ENCODE results near the gene SCUBE1. TPM values are rescaled to one million over a fixed set of nuclear protein-coding genes. Genes with fewer than 3 reads are reported as not detected.

SCUBE1 gene
- total and polyA plus RNA-seq, 8 donors: 0.31 to 8.0 (median 1.8) TPM

DNA sequence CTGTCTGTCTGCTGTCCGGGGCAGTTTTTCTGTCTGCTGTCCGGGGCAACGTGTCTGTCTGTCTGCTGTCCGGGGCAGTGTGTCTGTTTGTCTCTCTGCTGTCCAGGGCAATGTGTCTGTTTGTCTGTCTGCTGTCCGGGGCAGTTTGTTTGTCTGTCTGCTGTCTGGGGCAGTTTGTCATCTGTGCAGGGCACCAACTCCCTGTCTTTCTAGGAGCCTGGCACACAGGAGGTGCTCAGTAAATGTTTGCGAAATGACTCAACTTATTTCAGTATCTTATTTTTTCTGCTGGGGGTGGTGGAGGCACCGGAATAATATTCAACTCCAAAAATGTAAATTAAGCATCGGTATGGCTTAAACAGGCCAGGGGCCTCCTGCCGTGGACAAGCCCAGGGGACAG, 144.2 kb downstream of the SCUBE1 start:
- TF ChIP-seq POLR2A (IDR thresholded peaks at IDR 0.05) (no peak), POLR2AphosphoS5 (IDR thresholded peaks at IDR 0.05) (no peak), EP300 (IDR thresholded peaks at IDR 0.05) (no peak)
- TF ChIP-seq, protein P1, sequence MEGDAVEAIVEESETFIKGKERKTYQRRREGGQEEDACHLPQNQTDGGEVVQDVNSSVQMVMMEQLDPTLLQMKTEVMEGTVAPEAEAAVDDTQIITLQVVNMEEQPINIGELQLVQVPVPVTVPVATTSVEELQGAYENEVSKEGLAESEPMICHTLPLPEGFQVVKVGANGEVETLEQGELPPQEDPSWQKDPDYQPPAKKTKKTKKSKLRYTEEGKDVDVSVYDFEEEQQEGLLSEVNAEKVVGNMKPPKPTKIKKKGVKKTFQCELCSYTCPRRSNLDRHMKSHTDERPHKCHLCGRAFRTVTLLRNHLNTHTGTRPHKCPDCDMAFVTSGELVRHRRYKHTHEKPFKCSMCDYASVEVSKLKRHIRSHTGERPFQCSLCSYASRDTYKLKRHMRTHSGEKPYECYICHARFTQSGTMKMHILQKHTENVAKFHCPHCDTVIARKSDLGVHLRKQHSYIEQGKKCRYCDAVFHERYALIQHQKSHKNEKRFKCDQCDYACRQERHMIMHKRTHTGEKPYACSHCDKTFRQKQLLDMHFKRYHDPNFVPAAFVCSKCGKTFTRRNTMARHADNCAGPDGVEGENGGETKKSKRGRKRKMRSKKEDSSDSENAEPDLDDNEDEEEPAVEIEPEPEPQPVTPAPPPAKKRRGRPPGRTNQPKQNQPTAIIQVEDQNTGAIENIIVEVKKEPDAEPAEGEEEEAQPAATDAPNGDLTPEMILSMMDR (IDR thresholded peaks at IDR 0.05): no peak
- no peaks in the 10 kb centered on the region for H3K9me3 ChIP-seq
- intact Hi-C loops (cut with DNase I; ENCODE audit: low total_unique reads): no loop called here
- no peak for DNase-seq
- no peak overlapping the region for H3K4me3 ChIP-seq
- WGBS, 5 donors: 60 to 70% (median 67%) methylated on average over 8 to 9 of the region's 9 CpGs
- H3K27me3 ChIP-seq: peaks cover 0 to 46% (median 0%) of the 10 kb centered on the region in 3 donors
- no peaks in the 10 kb centered on the region for H3K4me1 ChIP-seq
- H3K27ac ChIP-seq: no peak overlapping the region
- H3K36me3 ChIP-seq: no peaks in the 10 kb centered on the region

DNA sequence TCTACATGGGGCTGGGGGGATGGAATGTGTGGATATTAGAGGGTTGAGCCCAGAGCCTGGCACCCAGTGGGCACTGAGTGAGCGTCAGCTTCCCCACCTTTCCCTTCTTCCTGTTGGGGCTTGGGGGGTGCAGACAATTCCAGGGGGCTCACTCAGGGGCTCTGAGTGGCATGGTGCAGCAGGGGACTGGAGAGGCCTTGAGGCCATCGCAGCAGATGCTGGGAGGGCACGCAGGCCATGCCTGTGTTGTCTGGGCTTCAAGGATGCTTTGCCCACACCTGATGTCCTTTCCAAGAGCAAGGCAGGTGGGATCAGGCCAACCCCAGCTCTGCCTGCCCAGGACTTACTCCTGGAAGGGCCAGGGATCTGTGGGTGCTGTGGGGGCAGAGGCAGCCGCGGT, 145.0 kb downstream of the SCUBE1 start:
- 72 to 90% (median 80%) methylated on average over 5 of the region's 5 CpGs for WGBS, 5 donors
- H3K27me3 ChIP-seq: peaks cover 0 to 46% (median 0%) of the 10 kb centered on the region in 3 donors
- H3K4me1 ChIP-seq: no peaks in the 10 kb centered on the region
- intact Hi-C loops (cut with DNase I; ENCODE audit: low total_unique reads): no loop called here
- H3K27ac ChIP-seq: no peak overlapping the region
- H3K36me3 ChIP-seq: no peaks in the 10 kb centered on the region
- no peak overlapping the region for H3K4me3 ChIP-seq
- DNase-seq: no peak
- no peaks in the 10 kb centered on the region for H3K9me3 ChIP-seq
- TF ChIP-seq, protein P1 (IDR thresholded peaks at IDR 0.05): no peak
- TF ChIP-seq POLR2AphosphoS5 (IDR thresholded peaks at IDR 0.05) (no peak), POLR2A (IDR thresholded peaks at IDR 0.05) (no peak), EP300 (IDR thresholded peaks at IDR 0.05) (no peak)

DNA sequence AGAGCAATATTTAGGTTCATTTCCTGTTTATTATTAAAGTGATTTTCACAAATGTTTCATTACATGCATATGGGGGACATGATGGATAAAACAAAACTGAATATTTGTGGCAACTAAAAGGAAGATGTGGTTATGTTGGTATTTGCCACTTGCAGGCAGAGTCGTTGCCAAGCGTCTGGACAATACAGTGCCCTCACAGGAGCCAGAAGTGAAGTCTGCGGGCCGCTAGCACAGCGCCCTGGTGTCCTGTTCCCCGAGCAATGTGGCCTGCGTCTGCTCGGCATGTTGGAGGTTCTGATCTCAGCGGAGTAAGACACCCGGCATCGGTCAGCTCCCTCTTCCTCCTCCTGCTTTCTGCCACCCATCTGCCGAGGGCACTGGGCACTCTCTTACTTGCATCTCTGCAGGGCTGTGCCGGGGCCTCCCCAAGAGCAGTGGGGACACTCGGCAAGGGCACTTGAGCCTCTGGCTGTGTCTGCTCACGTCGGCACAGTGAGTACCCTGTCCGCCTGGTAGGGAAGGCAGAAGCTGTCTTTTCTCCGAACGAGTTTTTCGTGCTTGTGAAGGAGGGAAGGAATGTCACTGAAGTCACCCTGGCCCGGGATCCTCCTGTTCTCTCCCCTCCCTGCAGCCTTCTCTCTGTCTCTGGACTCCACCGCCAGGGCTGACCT, 145.8 kb downstream of the SCUBE1 start:
- 58 to 71% (median 63%) methylated on average over 22 of the region's 22 CpGs for WGBS, 5 donors
- intact Hi-C loops (cut with DNase I; ENCODE audit: low total_unique reads): no loop called here
- DNase-seq: no peak
- TF ChIP-seq POLR2AphosphoS5 (IDR thresholded peaks at IDR 0.05) (no peak), POLR2A (IDR thresholded peaks at IDR 0.05) (no peak), EP300 (IDR thresholded peaks at IDR 0.05) (no peak)
- TF ChIP-seq, protein P1 (IDR thresholded peaks at IDR 0.05): no peak
- Histone ChIP-seq H3K9me3 (no peaks in the 10 kb centered on the region), H3K27me3 (peaks cover 0 to 46% (median 0%) of the 10 kb centered on the region in 3 donors), H3K27ac (no peak overlapping the region), H3K4me1 (no peaks in the 10 kb centered on the region), H3K4me3 (no peak overlapping the region), H3K36me3 (no peaks in the 10 kb centered on the region)

DNA sequence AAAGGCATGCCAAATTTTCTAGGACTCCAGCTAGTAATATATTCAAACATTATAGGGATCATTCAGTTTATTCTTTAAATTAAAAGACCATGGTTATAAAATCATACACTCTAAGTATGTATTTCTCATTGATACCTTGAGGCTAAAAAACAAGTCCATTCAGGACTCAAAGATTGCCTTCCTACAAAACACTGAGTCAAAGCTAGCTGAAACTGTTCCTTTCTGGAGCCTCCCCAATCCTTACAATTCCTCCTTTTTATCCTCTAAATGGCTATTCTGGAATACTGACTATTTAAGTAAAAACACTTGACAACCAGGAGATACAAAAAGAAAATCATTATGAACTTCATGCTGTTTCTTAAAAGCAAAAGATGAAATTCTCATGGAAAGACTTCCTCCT, 151.3 kb downstream of the SCUBE1 start:
- no peak overlapping the region for H3K4me3 ChIP-seq
- H3K27me3 ChIP-seq: peaks cover 0 to 11% (median 0%) of the 10 kb centered on the region in 3 donors
- peaks cover 6 to 10% (median 8%) of the 10 kb centered on the region in 4 donors for H3K4me1 ChIP-seq

More for the DNA sequence above, 151.3 kb downstream of the SCUBE1 start:
- intact Hi-C loops (cut with DNase I; ENCODE audit: low total_unique reads): no loop called here
- DNase-seq: no peak
- no peaks in the 10 kb centered on the region for H3K36me3 ChIP-seq
- TF ChIP-seq POLR2AphosphoS5 (IDR thresholded peaks at IDR 0.05) (no peak), POLR2A (IDR thresholded peaks at IDR 0.05) (no peak), EP300 (IDR thresholded peaks at IDR 0.05) (no peak)
- TF ChIP-seq, protein P1 (IDR thresholded peaks at IDR 0.05): no peak
- no peaks in the 10 kb centered on the region for H3K9me3 ChIP-seq
- H3K27ac ChIP-seq: no peak overlapping the region
